K562 (cell line): ENCODE measurements around the gene KRT8. TPM values are rescaled to one million over a fixed set of nuclear protein-coding genes. Genes with fewer than 3 reads are reported as not detected.

Experiments used
- BHLHE40 ChIP-seq: IDR thresholded peaks from 2 replicates; pipeline ENCODE4 v1.6.1; 2011; ENCODE audit warnings: low read length, improper control_type of control experiment
- CBFA2T2 ChIP-seq: fragments of 450-650 bp; conservative IDR thresholded peaks from 2 replicates; pipeline ENCODE4 v1.6.1; 2017; ENCODE audit warnings: mild to moderate bottlenecking
- CBFB ChIP-seq: sonication (generic); formaldehyde crosslinking; IDR thresholded peaks from 2 replicates; pipeline ENCODE4 v1.4.0; 2020; ENCODE audit warnings: mild to moderate bottlenecking, missing genetic modification reagents
- CGGBP1 ChIP-seq: fragments of 250-450 bp; sonication (Bioruptor Pico); IDR thresholded peaks from 2 replicates; pipeline ENCODE4 v1.9.0; 2021; ENCODE audit warnings: mild to moderate bottlenecking
- CREB3L1 ChIP-seq: fragments of 450-650 bp; IDR thresholded peaks from 2 replicates; pipeline ENCODE4 v1.6.1; 2014; ENCODE audit warnings: low read depth, mild to moderate bottlenecking, moderate library complexity, borderline replicate concordance
- POLR2G ChIP-seq: fragments of 200-400 bp; formaldehyde crosslinking; IDR thresholded peaks from 2 replicates; pipeline ENCODE4 v1.6.1; 2017; ENCODE audit warnings: low read depth, mild to moderate bottlenecking, antibody characterized with exemption, low read length, moderate library complexity
- POLR2H ChIP-seq: IDR thresholded peaks from 2 replicates; pipeline ENCODE4 v1.6.1; 2016; ENCODE audit warnings: missing genetic modification characterization, low read depth, mild to moderate bottlenecking, control low read depth, missing compliant biosample characterization, moderate library complexity
- SP2 ChIP-seq: IDR thresholded peaks from 2 replicates; pipeline ENCODE4 v1.6.1; 2011; ENCODE audit warnings: mild to moderate bottlenecking, low read depth, low read length, moderate library complexity; ENCODE audit not compliant: poor library complexity, severe bottlenecking; ENCODE audit errors: extremely low read depth
- TAL1 ChIP-seq: fragments of 450-650 bp; IDR thresholded peaks from 2 replicates; pipeline ENCODE4 v1.6.1; 2016; ENCODE audit warnings: mild to moderate bottlenecking
- TARDBP ChIP-seq: fragments of 450-650 bp; IDR thresholded peaks from 2 replicates; pipeline ENCODE4 v1.6.1; 2016
- ZNF561 ChIP-seq: fragments of 450-650 bp; formaldehyde crosslinking; conservative IDR thresholded peaks from 2 replicates; pipeline ENCODE4 v1.4.0; 2020; ENCODE audit warnings: mild to moderate bottlenecking, moderate library complexity
- polyA plus RNA-seq, 8 experiments: library from polyadenylated mRNA; depleted of rRNA in 4 of 8; stranded (reverse) in 5 of 8; unstranded in 3 of 8; fragments of >200 nt; fragmentation: Nextera tagmentation in 2 of 8; fragmentation: Illumina TruSeq in 1 of 8; extraction: Ambion mirVana in 2 of 8; extraction: Trizol in 1 of 8; gene quantifications; 2 replicates each; pipeline versions ENCODE4 v1.2.1 to v1.2.3, GENCODE V29; 2011 to 2014; ENCODE audit warnings: inconsistent platforms in 1 of 8, missing spikeins in 1 of 8
- total RNA-seq, 7 experiments: library from RNA; depleted of rRNA in 6 of 7; stranded (reverse); fragments of >200 nt in 6 of 7; fragmentation: Illumina TruSeq in 2 of 7; extraction: Trizol in 2 of 7; gene quantifications; 2 replicates each; pipeline versions ENCODE4 v1.2.1 to v1.2.3, GENCODE V29; 2011 to 2021; ENCODE audit warnings: low replicate concordance in 1 of 7
- TF ChIP-seq, protein P1 (sequence below): sonication (generic); formaldehyde crosslinking; IDR thresholded peaks from 2 replicates; pipeline ENCODE4 v1.8.1; 2022; ENCODE audit warnings: missing genetic modification reagents
- TF ChIP-seq, protein P2 (sequence below), 2 experiments: fragments of 450-650 bp; IDR thresholded peaks; 2 replicates each; pipeline ENCODE4 v1.6.1; 2016; ENCODE audit warnings: mild to moderate bottlenecking in 2 of 2, borderline replicate concordance in 1 of 2, low read depth in 1 of 2, moderate library complexity in 1 of 2
- TF ChIP-seq, protein P3 (sequence below): fragments of 450-650 bp; IDR thresholded peaks from one replicate; pipeline ENCODE4 v1.6.1; 2018; ENCODE audit warnings: mild to moderate bottlenecking, moderate library complexity; ENCODE audit not compliant: partially characterized antibody

KRT8 gene
- total and polyA plus RNA-seq, 9 of the 15 experiments (the other 6 are each of a cell fraction or from before 2014, with no cell fraction given) = 41.5 to 661 (median 260) TPM

DNA sequence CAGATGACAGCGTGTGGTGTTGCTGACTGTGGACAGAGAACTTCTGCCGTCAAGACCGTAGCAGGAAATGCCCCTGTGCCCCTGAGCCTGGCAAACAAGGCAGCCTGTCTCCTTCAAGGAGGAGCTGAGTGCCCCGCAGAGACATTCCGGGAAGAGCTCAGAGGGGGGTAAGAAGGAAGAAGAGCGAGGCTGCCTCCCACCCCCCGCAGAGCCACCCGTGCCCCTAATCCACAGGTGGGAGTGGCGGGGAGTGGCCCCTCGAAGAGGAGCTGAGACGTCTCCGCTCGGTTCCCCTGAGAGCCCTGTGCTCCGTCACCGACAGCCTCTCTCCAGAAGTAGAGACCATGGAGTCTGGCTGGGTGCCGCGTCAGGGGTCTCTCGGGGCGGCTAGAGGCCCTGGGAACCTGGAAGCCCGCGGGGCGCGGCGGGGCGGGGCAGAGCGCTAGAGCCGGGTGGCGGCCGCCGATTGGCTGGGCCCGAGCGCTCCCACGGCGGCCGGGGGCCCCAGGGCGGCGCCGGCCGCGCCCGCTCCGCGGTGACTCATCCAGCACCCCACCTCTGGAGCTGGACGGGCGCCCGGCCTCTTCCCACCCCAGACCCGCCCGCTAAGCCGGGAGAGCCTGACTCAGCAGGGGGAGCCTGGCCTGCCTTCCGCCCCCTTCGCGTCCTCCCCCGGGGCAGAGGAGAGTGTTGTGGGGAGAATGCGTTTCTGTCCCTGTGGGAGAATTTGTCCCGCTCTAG is 30.9 kb downstream of the KRT8 start (continued):
- TF ChIP-seq CGGBP1 (CRISPR knock-in tag) (no peak), POLR2G (peak; percentile 77), POLR2H (tag) (no peak), CREB3L1 (peak; percentile 41; the same call in 1 of the 2 replicates), TAL1 (no peak), BHLHE40 (peak; percentile 20), ZNF561 (CRISPR knock-in tag) (0 out of 2 replicates have a peak, but pooled peaks have one; percentile 15), TARDBP (no peak), CBFA2T2 (no peak), CBFB (no peak; the same call in 1 of the 2 replicates), SP2 (no peak)
- TF ChIP-seq, protein P1, sequence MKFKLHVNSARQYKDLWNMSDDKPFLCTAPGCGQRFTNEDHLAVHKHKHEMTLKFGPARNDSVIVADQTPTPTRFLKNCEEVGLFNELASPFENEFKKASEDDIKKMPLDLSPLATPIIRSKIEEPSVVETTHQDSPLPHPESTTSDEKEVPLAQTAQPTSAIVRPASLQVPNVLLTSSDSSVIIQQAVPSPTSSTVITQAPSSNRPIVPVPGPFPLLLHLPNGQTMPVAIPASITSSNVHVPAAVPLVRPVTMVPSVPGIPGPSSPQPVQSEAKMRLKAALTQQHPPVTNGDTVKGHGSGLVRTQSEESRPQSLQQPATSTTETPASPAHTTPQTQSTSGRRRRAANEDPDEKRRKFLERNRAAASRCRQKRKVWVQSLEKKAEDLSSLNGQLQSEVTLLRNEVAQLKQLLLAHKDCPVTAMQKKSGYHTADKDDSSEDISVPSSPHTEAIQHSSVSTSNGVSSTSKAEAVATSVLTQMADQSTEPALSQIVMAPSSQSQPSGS (CRISPR knock-in tag) = no peak
- TF ChIP-seq, protein P2, sequence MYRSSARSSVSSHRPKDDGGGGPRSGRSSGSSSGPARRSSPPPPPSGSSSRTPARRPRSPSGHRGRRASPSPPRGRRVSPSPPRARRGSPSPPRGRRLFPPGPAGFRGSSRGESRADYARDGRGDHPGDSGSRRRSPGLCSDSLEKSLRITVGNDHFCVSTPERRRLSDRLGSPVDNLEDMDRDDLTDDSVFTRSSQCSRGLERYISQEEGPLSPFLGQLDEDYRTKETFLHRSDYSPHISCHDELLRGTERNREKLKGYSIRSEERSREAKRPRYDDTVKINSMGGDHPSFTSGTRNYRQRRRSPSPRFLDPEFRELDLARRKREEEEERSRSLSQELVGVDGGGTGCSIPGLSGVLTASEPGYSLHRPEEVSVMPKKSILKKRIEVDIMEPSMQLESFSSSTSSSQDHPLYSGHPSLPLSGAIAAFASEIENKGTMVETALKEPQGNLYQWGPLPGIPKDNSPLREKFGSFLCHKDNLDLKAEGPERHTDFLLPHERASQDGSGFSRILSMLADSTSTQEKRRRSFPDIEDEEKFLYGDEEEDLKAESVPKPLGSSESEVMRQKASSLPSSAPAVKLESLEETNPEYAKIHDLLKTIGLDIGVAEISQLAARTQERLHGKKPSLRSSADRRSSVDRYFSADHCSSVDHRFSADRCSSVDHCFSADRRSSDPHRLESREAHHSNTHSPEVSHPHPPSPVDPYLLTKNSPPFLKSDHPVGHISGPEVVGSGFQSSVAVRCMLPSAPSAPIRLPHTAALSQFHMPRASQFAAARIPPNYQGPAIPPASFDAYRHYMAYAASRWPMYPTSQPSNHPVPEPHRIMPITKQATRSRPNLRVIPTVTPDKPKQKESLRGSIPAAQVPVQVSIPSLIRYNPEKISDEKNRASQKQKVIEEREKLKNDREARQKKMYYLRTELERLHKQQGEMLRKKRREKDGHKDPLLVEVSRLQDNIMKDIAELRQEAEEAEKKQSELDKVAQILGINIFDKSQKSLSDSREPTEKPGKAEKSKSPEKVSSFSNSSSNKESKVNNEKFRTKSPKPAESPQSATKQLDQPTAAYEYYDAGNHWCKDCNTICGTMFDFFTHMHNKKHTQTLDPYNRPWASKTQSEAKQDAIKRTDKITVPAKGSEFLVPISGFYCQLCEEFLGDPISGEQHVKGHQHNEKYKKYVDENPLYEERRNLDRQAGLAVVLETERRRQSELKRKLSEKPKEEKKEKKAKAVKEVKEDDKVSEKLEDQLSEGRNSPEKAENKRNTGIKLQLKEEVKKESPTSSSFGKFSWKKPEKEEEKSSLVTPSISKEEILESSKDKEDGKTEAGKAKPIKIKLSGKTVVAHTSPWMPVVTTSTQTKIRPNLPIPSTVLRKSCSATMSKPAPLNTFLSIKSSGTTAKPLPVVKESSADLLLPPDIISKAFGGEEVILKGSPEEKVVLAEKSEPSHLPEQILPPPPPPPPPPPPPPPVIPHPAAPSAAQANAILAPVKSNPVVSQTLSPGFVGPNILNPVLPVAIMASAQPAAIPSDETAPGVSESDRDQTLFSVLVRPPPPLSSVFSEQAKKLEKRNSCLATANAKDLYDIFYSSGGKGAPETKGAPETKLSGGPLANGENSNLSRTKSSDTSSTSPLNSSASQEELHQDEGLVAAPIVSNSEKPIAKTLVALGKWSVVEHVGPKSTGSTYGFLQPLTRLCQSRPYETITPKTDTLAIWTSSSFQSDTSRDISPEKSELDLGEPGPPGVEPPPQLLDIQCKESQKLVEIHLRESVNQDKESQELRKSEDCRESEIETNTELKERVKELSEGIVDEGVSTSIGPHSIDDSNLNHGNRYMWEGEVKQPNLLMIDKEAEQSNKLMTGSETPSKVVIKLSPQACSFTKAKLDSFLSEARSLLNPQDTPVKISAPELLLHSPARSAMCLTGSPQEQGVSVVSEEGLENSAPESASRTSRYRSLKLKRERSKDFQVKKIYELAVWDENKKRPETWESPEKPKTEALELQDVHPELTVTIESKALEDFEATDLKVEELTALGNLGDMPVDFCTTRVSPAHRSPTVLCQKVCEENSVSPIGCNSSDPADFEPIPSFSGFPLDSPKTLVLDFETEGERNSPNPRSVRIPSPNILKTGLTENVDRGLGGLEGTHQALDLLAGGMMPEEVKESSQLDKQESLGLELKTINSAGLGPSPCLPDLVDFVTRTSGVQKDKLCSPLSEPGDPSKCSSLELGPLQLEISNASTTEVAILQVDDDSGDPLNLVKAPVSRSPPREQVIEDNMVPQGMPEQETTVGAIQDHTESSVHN (IDR thresholded peaks at IDR 0.05; ENCODE audit: borderline replicate concordance in 1 of 2, low read depth in 1 of 2) = no peak
- TF ChIP-seq, protein P3, sequence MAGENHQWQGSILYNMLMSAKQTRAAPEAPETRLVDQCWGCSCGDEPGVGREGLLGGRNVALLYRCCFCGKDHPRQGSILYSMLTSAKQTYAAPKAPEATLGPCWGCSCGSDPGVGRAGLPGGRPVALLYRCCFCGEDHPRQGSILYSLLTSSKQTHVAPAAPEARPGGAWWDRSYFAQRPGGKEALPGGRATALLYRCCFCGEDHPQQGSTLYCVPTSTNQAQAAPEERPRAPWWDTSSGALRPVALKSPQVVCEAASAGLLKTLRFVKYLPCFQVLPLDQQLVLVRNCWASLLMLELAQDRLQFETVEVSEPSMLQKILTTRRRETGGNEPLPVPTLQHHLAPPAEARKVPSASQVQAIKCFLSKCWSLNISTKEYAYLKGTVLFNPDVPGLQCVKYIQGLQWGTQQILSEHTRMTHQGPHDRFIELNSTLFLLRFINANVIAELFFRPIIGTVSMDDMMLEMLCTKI = no peak
